Stimulated activated CD4-positive, alpha-beta T cell treated with anti-CD3 and anti-CD28 coated beads, Interleukin-12 subunit alpha, Interleukin-12 subunit beta, amount 100 ng/mL, for 48 hours (primary cell): ENCODE results near the gene CEP63.

Experiments
- DNase-seq, 3 donors: peaks; one replicate each; pipeline ENCODE4 v3.0.0-alpha.2; 2020; ENCODE audit warnings: low read depth in 2 of 3, low spot score in 1 of 3

Gene CEP63

DNA sequence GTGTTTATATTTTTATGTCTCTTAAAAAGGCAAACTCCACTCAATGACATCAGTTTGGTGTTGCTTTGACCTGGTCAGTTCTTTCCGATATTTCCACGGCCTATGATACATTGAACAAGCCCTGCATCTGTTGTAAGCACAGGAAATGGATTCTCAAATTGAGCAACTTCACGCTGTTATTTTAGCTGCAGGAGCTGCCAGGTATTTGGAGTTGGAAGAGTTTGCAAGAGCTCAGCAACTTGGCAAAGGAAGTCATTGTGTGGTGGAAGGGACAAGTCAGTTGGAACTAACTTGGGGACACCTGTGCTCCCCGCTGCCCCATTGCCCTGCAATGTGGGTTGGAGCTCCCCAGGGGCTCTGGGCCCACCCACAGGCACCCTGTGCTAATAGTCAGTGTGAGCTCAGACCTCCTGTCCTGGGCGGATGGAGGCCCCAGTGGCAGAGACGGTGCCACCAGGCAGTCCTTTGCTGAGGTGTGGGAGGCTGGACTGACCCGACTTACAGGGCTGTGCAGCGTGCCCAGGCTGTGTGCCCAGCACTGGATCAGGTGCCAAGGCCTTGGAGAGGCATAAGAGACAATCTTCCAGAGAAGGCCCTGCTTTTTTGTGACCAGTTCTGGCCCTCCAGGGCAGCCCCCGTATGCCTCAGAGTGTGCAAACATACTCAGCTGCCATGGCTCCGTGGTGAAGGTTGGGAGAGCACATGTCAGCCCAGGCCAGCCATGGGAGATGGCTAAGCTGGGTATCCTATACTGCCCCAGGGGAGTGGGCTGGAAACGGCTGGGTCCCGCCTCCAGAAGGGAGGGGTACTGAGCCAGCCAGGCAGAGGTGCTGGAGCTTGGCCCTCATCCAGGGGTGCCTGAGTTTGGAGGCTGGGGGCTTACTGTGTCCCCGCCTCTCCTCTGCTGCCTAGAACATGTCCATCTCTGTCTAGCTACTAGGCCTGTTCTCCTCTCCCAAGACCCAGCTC lies 121.5 kb downstream of the CEP63 start:
- DNase-seq: no peak

DNA sequence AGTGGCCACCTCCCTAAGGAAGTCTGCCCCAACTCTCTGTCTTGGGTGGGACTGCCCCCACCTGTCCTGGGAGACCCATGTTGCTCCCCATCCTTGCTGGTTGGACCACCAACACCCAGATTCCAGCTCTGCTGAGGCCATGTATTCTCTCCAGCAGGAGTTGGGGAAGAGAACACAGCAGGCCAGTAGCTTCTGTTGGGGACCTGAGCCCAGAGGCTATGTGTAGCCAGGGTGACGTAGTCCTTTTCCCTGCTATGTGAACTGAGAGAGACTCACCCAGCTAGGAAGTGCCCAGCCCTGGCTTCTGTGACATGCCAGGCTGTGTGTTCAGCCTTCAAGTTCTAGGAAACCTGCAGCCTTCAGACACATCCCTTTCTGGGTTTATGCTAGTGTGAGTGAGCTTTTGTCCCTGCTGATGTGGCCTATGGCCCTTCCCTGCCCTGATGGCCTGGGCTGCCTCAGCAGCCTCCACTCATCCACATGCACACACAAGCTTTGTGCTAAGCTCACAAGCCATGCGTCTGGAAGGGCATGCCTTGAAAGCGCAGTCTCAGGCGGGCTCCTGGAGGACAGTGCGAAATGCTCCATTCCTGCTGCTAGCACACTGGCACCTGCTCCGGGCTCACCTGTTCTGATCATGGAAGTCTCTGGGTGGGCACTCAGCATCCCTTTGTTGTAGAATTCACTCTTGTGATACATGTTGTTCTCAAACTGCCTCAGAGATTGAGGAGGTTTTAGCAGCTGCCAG lies 122.3 kb downstream of the CEP63 start:
- DNase-seq: no peak

DNA sequence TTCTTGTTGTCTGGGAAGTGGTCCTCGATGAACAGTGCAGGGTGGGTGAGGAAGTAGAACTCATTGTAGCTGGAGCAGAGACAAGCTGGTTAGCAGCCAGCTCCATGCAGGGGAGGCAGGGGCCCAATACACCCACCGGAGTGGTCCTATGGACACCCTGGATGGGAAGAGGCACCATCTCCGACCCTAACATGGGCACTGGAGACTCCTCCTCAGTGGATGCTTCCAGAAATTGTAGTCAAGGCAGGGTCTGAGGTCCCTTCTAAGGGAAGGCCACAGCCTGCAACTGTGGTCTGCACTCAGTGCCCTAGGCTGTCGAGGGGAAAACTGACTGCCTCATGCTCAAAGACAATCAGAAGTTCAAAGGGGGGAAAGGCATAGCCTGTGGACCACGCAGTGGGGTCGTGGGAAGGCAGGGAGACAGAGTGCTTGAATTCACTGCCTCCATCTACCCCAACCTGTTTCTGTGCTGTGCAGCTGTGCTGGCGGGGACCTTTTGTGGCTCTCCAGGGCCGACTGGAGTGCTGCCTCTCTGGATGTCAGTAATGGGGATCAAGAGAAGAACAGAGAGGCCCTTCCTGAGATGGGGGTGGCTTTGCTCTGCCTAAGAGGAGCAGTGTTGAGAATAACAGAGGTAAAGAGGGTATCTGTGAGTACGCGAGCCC lies 123.0 kb downstream of the CEP63 start:
- DNase-seq: no peak

DNA sequence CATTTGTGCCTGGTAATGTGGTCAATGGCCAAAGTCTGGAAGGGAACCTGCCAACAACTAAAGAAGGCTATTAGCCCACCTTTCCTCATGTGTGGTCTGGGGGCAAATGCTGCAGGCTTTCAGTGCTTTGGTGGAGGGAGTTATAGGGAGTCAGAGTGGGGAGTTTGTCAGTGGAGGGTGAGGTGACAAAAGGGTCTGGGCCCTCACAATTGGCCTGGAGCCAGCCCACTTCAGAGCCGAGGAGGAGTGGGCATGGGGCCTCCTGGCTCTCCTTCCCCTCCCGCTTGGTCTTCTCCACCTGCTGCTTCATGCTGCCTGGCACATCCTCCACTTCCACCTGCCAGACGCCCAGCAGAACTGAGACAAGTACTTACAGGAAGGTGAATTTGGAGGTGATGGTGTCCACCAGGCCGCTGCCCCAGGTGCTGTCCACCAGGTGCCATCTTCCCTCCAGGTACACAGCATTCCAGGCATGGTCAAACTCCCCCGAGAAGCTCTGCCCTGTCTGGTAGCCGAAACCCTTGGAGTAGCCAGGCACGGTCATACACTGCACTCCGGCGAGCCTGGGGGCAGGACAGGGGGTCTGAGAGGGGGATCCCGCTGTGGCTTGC lies 124.1 kb downstream of the CEP63 start:
- DNase-seq: no peak

DNA sequence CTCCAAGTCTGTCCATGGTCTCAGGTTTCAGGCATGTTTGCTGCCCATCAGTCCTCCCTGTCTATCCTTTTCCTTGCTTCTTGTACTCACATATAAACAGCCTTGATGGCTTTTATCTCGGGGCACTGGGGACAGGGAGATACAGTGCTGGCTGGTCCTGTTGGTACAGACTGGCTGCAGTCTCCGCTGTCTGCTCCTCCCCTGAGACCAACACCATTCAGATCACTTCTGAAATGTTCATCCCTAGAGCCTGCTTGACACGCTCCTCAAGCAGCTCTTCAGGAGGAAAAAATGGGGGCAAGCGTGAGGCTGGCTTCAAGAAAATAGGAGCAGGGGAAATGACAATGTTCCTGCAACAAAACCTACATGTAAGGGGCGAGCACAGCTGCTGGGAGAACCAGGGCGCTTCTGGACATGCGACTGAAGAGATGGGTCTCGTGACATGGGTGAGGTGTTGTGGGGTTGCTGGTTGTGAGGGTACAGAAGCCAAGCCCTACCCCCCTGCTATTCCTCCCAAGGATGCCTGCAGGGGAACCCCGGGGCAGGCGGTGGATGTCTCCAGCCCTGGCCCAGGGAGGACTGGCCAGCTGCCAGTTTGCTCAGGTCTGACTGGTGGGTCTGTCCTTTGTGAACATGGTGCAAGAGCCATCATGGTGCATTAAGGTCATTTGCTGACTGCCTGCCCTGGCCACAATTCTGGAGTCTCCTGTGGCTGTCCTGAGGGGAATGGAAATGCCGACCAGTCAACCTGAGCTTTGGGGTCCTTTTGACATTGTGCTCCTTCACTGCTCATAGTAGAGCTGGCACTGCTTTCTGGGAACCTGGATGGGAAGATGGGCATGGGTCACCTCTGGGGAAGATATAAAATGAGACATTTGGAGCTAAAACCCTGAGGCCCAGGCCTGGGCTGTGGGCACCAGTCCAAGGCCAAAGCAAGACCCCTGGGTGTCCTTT lies 124.9 kb downstream of the CEP63 start:
- DNase-seq: no peak

DNA sequence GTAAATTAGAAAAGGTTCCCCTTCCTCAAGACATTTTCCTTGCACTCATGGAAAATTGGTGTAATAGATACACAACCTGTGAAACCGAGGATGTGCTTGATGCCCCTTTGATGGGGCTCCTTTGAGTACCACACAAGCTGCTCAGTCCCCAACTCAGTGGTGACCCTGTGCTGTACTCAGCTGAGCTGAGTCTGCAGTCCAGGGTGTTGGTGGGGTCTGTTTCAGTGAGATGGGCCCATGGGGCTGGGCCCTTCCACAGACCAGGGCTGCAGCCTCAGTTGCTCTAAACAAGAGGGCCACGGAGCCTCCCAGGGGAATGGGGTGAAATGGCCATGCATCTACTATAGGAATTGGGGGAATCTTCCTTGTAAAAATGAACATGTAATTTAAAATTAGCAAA lies 125.7 kb downstream of the CEP63 start:
- DNase-seq: no peak

DNA sequence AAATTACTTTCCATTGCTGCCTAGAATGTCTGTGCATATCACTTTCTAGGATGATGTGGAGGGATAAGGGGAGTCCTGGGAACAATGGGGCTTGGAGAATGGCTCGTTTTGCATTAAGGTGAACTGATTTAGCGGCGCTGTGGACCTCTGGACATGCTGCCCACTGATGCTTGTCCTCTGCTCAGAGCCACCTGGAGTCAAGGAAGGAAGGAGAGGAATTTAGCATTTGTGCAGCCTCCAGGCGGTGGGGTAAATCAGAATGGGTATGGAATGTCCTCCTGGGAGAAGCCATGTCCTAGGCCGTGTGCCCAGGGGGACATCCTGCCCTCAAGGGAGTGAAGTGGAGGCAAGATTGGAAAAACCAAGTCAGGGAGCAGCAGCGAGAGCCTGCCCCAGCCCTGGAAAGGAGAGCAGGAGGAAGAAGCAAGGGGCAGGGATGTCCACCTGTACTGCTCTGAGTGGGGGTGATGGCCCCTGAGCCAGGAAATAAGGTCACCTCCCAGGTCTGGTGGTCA lies 127.2 kb downstream of the CEP63 start:
- DNase-seq: no peak

DNA sequence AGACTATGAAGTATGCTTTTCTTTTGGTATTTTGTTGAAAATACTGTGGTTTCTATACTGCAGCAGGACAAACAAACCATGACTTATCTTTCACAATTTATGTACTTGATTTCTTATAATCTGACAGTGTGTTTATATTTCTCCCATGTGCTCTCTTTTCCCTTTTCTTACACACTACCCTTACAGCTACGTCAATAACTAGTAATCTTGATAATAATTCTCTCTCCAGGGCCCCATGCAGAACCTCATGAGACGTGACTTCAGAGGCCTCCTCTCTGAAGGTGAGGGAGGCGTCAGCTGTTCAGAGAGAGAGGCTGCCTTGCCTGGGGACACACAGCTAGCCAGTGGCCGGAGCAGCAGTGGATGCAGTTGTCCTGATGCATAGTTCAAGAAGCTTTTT lies 129.1 kb downstream of the CEP63 start:
- DNase-seq: no peak

DNA sequence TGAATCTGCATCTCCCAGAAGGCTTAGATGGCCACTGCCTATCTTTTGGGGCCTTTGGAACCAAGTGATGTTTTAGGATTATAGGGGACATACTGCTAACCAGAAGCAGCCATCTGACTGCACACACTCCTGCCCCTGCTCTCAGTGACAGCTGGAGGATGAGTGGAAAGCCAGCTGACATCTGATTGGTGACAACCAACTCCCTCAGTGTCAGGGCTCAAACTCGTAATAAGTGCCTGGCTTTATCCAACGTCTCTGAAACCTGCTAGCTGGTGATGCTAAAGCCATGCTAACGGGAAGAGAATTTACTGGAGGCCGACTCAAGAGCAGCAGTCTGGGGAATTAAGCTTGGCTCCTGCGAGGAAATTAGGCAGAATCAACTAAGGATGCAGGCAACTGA lies 129.9 kb downstream of the CEP63 start:
- no peak for DNase-seq

DNA sequence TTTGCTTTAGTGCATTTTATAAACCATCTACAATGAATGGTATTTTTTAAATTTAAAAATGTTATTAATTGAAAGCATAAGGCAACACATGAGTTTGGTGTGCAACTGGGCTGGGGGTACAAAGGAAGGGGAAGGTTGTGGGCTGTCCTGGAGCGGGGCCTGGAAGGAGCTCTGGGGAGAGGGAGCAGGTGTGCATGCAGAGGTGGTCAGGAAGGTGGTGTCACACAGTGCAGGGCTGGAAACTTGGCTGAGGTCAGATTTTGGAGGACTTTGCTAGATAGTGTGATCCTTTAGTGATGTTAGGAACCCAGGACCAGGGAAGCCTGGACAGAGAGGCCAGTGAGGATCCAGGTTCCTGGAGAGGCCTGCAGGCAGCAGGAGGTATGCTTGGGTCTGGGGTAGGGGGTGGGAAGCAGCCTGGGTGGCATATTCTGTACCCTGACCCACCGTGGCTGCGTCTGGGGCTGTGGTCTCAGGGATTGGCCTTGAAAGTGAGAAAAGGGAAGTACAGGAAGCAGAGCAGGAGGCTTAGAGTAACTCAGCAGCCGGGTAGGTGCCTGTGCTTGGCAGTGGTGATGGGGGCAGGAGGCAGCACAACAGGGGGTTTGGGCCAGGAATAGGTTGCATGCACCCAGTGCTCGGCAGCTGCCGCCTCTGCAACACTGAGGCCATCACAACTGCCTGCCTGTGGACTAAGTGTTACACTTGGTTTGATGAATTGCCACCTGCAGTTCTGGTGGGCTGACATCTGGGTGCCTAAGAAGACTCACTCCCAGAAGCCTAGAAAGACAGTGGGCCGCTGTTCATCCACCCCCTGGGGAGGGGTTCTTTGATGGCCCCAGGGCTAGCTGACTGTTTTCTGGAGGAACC lies 132.0 kb downstream of the CEP63 start:
- no peak for DNase-seq

DNA sequence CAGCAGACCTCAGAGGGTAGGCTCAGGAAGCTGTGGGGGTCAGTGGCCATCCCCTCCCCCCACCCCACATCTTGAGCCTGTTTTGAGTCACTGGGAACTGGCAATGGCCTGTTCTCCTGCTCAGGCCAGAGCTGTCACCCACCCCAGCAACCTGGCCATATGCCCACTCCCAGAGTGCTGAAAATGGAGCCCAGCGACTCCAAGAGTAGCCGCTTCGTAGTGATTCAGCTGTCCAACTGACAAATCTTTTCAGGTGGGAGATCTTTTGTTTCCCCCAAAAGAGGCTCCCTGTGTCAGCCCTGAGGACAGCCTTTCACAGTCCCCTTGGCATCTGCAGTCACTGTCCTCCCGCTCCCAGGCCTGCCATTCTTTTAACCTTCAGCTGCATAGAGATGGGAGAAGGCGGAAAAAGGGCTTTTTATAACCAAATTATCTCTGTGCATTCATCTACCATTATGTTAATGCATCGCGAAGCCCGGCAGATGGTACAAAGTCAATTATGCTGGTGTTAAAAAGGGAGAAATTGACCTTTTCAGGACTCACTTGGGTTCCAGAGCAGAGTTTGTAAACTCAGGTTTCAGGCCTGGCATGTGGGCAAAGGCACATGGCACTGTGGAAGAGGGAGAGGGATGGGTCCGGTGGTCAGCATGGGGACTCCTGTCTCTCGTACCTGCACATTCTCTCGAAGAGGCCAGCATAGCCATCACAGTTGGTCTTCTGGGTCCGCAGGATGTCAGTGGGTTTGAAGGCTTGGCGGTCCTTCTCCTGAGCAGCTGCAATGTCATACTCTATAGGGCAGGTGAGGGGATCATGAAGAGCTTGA lies 132.8 kb downstream of the CEP63 start:
- no peak for DNase-seq

DNA sequence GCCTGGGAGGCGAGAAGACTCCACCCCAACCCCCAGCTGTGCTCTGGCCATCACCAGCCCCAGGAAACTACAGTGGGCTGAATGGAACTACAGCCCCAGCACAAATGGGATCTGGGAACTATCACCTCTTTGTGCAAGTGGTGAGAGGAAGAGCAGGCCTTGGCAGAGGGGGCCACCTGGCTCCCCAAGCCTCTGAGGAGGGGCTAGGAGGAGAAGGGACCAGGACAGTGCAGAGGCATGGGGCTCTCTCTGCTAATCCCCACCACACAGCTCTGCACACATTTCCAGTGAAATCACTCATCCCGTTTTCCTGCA lies 133.4 kb downstream of the CEP63 start:
- DNase-seq: no peak

DNA sequence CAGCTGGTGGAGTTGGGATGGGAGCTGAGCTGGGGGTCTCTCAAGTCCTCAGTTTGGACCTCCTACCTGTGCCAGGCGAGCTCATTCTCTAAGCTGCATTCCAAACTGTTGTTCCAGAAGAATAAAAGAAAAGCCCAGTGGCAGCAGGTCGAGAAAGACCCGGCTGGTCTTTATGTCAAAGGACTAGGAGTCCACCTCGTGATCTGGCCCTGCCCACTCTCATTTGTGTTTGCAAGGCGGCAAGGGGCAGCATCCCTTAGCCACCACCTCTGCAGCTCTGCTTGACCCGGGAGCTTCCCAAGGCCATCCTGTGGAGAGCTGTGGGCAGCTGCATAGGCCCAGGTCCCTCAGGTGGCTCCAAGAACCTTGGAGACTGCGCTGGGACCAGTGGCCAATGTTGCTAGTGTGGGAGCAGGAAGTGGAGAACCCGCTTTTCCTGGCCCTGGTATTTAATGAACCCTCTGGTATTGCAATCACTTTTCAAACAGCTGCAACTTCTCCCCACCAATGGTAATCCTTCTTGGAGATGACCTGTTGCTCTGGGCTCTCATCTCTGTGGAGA lies 134.1 kb downstream of the CEP63 start:
- DNase-seq: no peak

DNA sequence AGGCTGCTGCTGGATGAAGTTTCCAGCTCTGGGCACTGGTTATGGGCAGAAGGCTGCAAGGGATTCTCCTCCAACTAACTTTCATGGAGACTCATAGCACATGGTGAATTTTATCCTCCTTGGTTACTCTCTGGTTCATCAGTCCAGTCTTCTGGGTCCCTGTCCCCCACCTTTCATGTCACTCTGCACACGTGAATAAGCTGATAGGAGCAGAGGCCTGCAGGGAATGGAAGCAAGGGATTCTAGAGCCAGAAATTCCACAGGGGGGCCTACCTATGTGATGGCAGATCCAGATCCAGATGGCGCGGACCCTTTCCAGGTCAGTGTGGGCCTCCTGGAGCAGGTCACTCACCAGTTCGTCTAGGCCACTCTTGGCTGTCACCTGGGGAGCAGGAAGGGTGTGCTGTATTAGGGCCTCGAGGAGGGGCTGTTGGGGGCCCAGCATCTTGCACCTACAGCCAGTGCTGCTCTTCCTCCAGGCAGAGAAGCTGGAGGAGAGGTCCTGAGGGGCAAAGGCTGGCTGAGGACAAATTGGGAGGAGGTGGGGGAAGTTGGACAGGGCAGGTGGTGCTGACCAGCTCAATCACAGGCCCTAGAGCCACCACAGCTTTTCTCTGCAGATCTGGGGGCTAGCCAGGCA lies 134.7 kb downstream of the CEP63 start:
- DNase-seq: no peak

DNA sequence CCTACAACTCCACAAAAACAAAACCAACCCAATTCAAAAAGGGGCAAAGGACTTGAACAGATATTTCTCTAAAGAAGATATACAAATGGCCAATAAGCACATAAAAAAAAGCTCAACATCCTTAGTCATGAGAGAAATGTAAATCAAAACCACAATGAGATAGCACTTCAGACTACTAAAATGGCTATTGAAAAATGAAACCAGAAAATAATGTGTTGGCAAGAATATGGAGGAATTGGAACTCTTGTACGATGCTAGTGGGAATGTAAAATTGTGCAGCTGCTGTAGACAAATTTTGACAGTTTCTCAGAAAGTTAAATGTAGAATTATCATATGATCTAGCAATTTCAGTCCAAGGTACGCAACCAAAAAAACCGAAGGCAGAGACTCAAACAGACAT lies 136.0 kb downstream of the CEP63 start:
- no peak for DNase-seq

DNA sequence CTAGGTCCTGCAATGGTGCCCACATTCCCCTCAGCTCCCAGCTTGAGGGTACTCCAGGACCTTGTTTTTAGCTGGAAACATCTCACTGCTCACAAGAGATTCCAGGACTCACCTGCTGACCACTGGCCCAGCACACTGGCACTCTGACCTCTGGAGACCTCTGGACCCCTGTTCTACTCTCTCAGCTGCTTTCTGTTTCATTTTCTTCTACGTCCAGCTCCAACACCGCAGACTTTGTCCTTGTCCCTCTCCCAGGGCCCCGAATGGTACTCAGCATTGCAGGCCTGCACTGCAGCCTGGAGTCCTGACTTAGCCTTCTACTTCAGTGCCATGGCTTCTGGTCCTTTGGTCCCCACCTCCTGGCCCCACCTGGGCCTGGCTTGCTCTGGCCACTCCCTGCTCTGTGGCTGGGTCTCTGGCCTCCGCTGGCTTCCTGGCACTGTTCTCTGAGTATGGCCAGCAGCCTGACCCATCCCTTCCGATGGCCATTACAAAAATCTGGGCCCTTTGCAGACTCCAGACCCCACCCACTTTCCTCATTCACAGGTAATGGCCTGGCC lies 137.0 kb downstream of the CEP63 start:
- no peak for DNase-seq

DNA sequence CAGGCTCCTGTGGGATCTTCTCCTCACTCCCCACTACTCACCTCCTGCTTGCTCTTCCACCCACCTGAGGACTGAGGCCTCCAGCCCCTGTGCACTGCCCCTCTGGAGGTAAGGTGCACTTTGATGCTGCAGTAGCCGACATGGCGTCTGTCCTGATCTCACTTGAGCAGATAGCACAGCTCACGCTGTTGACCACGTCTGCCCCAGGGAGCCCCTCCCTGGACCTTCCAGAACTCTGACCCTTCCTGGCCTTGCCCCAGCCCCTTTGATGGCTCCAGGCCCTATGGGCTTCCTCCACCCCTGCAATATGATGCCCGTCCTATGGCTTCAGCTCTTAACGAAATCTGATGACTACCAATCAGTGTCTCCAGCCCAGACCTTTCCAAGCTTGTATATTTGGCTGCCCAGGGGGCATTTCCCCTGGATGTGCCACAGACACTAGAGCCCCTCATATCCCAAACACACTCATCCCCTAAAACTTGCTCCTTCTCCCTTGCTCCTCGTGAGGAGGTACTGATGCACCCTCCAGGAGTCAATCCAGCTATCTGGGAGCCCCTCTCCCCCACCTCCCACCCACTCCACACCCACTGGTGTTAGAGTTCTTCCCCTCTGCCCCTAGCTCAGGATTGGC lies 137.9 kb downstream of the CEP63 start:
- DNase-seq: no peak
